ENCODE data around the gene APOH.

DNA sequence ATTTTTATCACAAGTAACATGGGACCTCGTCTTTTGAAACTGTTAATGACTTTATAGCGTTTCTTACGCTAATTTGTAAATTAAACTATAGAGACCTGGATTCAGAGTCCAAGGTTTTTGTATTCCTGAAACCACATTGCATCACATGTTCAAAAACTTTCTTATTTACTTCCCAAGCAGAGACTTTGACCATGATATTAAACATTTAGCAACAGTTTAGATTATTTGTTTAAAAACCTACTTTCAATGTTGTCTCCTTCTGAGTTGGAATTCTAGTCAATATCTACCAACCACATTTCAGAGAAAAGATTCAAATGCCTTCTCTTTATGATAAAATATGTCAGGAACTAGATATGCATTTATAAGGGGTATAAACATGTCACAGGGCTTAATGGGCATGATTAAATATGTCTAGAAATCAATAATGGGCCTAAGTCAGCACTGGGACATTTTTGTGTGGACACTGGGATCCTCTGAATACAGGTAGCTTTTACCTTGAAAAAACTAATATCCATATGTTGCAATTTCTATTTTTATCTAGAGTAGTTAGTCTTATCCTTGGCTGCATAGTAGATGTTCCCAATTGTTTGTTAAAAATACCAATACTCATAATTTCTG, 6.3 kb upstream of the APOH start:
- TF ChIP-seq CTCF (IDR thresholded peaks at IDR 0.05) = no peak
- TF ChIP-seq POLR2AphosphoS5 (IDR thresholded peaks at IDR 0.05; ENCODE audit: low read depth, low read length) = no peak
